ENCODE results near the gene ARFGEF3. TPM values are rescaled to one million over a fixed set of nuclear protein-coding genes. Genes with fewer than 3 reads are reported as not detected.
"Not testable (repeated sequence)": the region's sequence is repeated elsewhere in the genome, so short reads cannot be mapped to it uniquely, and the experiment has no call there.

The ARFGEF3 gene
- total and polyA plus RNA-seq, 10 of the 15 experiments (the other 5 are each of a cell fraction or from before 2014, with no cell fraction given): under 0.01 to 0.08 (median 0.02) TPM; not detected in 1

DNA sequence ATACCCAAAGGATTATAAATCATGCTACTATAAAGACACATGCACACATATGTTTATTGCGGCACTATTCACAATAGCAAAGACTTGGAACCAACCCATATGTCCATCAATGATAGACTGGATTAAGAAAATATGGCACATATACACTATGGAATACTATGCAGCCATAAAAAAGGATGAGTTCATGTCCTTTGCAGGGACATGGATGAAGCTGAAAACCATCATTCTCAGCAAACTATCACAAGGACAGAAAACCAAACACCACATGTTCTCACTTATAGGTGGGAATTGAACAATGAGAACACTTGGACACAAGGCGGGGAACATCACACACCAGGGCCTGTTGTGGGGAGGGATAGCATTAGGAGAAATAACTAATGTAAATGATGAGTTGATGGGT, 50.8 kb downstream of the ARFGEF3 start:
- H3K4me1 ChIP-seq (ENCODE audit: control insufficient read depth, insufficient read depth, low read length); H3K27ac ChIP-seq (ENCODE audit: control insufficient read depth, insufficient read depth); H4K20me1 ChIP-seq (ENCODE audit: control insufficient read depth, insufficient read depth); DNase-seq (ENCODE audit: low read depth, low spot score); in situ Hi-C loops (cut with MboI); H3K4me3 ChIP-seq; POLR2A ChIA-PET; H3K9me3 ChIP-seq (replicated peaks; ENCODE audit: control insufficient read depth, insufficient read depth, low read length); H3K9ac ChIP-seq (ENCODE audit: control insufficient read depth, insufficient read depth, low read length); H3K27me3 ChIP-seq (replicated peaks in 1 of 2; ENCODE audit: control insufficient read depth in 2 of 2, insufficient read depth in 2 of 2, low read length in 1 of 2); RAD21 ChIA-PET (ENCODE audit: unreplicated experiment); ATAC-seq; intact Hi-C loops (cut with micrococcal nuclease; ENCODE audit: unreplicated experiment); H3K36me3 ChIP-seq (ENCODE audit: control insufficient read depth in 2 of 2, insufficient read depth in 2 of 2, low read length in 1 of 2); H2AFZ ChIP-seq (ENCODE audit: control insufficient read depth, low read depth, low read length); FAIRE-seq; H3K79me2 ChIP-seq (ENCODE audit: control insufficient read depth, insufficient read depth, low read length); H3K4me2 ChIP-seq (ENCODE audit: control insufficient read depth, insufficient read depth); BruUV-seq (replicated peaks): not testable (repeated sequence)
- 72% methylated on average over 2 of the region's 2 CpGs for WGBS (ENCODE audit: insufficient coverage, insufficient replicate concordance, low lambda C conversion rate, missing lambda C conversion rate)
- ChIA-PET SMC1A (ENCODE audit: uncharacterized antibody, unreplicated experiment) (interaction anchor here (1.2 to 1.4 kb wide), 2 partner anchors 11 to 20 kb away, joined by 3 to 5 read pairs; no protein-coding TSS in a partner anchor), CTCF (interaction anchor here (0.7 to 1.2 kb wide), 2 partner anchors 14 to 97 kb away, joined by 3 read pairs; no protein-coding TSS in a partner anchor)

DNA sequence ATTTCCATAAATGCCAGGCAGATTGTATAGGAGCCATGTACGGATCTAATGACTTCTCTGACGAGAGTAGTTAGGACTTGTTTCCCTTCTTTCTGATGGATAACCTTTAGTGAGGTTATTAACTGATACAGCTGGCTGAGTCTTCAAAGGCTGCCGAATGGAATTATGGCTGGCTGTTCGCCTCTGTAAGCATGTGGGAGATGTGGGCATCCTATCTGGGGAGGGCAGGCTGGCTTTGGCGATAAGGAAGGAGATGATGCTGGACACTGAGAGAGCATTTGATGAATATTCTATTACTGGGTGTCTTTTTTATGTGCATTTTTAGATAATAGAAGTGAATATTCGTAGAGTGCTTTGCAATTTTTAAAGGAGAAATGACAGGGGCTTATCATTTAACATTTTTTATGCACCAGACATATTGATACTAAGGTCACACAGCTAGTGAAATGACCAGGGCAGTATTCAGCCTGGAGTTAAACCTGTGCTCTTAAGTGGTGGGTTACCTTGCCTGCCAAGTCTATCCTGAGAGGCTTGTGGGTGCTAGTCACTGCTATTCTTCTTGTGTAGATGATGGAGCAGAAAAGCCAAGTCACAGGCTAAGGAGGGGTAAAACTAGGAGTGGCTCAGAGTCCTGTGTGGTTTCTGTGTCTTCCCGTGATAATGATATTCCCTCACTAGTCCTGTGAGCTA, 53.5 kb downstream of the ARFGEF3 start:
- CTCF ChIA-PET: no interaction called here
- ATAC-seq (no peak), DNase-seq (ENCODE audit: low read depth, low spot score) (no peak), FAIRE-seq (no peak)
- RAD21 ChIA-PET (ENCODE audit: unreplicated experiment): interaction anchor here (1.1 kb wide), 1 partner anchor 213 kb away, joined by 3 read pairs; no protein-coding TSS in a partner anchor
- H3K36me3 ChIP-seq (ENCODE audit: control insufficient read depth in 2 of 2, insufficient read depth in 2 of 2, low read length in 1 of 2): no peaks in the 10 kb centered on the region
- POLR2A ChIA-PET: no interaction called here
- no peak overlapping the region for H3K9ac ChIP-seq (ENCODE audit: control insufficient read depth, insufficient read depth, low read length)
- 25% methylated on average over 7 of the region's 7 CpGs for WGBS (ENCODE audit: insufficient coverage, insufficient replicate concordance, low lambda C conversion rate, missing lambda C conversion rate)
- BruUV-seq (replicated peaks): no TSS peak
- intact Hi-C loops (cut with micrococcal nuclease; ENCODE audit: unreplicated experiment): no loop called here
- H3K4me2 ChIP-seq (ENCODE audit: control insufficient read depth, insufficient read depth): no peak overlapping the region
- in situ Hi-C loops (cut with MboI): no loop called here
- SMC1A ChIA-PET (ENCODE audit: uncharacterized antibody, unreplicated experiment): no interaction called here
- H3K4me1 ChIP-seq (ENCODE audit: control insufficient read depth, insufficient read depth, low read length): no peaks in the 10 kb centered on the region
- H3K27me3 ChIP-seq (replicated peaks in 1 of 2; ENCODE audit: control insufficient read depth in 2 of 2, insufficient read depth in 2 of 2, low read length in 1 of 2): no peaks in the 10 kb centered on the region; a peak in 1 of 4 replicates
- H3K4me3 ChIP-seq: no peak overlapping the region
- no peaks in the 10 kb centered on the region for H3K9me3 ChIP-seq (replicated peaks; ENCODE audit: control insufficient read depth, insufficient read depth, low read length)
- H3K79me2 ChIP-seq (ENCODE audit: control insufficient read depth, insufficient read depth, low read length): no peaks in the 10 kb centered on the region
- H3K27ac ChIP-seq (ENCODE audit: control insufficient read depth, insufficient read depth): no peak overlapping the region
- no peaks in the 10 kb centered on the region for H4K20me1 ChIP-seq (ENCODE audit: control insufficient read depth, insufficient read depth)
- H2AFZ ChIP-seq (ENCODE audit: control insufficient read depth, low read depth, low read length): no peak overlapping the region
- TF ChIP-seq, protein P1, sequence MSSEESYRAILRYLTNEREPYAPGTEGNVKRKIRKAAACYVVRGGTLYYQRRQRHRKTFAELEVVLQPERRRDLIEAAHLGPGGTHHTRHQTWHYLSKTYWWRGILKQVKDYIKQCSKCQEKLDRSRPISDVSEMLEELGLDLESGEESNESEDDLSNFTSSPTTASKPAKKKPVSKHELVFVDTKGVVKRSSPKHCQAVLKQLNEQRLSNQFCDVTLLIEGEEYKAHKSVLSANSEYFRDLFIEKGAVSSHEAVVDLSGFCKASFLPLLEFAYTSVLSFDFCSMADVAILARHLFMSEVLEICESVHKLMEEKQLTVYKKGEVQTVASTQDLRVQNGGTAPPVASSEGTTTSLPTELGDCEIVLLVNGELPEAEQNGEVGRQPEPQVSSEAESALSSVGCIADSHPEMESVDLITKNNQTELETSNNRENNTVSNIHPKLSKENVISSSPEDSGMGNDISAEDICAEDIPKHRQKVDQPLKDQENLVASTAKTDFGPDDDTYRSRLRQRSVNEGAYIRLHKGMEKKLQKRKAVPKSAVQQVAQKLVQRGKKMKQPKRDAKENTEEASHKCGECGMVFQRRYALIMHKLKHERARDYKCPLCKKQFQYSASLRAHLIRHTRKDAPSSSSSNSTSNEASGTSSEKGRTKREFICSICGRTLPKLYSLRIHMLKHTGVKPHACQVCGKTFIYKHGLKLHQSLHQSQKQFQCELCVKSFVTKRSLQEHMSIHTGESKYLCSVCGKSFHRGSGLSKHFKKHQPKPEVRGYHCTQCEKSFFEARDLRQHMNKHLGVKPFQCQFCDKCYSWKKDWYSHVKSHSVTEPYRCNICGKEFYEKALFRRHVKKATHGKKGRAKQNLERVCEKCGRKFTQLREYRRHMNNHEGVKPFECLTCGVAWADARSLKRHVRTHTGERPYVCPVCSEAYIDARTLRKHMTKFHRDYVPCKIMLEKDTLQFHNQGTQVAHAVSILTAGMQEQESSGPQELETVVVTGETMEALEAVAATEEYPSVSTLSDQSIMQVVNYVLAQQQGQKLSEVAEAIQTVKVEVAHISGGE (CRISPR knock-in tag; IDR thresholded peaks at IDR 0.05): no peak
- TF ChIP-seq FOXM1 (IDR thresholded peaks at IDR 0.05; ENCODE audit: low read depth, low read length): no peak
- TF ChIP-seq MEF2B (IDR thresholded peaks at IDR 0.05; ENCODE audit: partially characterized antibody, poor library complexity, severe bottlenecking): no peak
- TF ChIP-seq, protein P2, sequence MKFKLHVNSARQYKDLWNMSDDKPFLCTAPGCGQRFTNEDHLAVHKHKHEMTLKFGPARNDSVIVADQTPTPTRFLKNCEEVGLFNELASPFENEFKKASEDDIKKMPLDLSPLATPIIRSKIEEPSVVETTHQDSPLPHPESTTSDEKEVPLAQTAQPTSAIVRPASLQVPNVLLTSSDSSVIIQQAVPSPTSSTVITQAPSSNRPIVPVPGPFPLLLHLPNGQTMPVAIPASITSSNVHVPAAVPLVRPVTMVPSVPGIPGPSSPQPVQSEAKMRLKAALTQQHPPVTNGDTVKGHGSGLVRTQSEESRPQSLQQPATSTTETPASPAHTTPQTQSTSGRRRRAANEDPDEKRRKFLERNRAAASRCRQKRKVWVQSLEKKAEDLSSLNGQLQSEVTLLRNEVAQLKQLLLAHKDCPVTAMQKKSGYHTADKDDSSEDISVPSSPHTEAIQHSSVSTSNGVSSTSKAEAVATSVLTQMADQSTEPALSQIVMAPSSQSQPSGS (IDR thresholded peaks at IDR 0.05; ENCODE audit: low read length): no peak
- TF ChIP-seq, protein P3, sequence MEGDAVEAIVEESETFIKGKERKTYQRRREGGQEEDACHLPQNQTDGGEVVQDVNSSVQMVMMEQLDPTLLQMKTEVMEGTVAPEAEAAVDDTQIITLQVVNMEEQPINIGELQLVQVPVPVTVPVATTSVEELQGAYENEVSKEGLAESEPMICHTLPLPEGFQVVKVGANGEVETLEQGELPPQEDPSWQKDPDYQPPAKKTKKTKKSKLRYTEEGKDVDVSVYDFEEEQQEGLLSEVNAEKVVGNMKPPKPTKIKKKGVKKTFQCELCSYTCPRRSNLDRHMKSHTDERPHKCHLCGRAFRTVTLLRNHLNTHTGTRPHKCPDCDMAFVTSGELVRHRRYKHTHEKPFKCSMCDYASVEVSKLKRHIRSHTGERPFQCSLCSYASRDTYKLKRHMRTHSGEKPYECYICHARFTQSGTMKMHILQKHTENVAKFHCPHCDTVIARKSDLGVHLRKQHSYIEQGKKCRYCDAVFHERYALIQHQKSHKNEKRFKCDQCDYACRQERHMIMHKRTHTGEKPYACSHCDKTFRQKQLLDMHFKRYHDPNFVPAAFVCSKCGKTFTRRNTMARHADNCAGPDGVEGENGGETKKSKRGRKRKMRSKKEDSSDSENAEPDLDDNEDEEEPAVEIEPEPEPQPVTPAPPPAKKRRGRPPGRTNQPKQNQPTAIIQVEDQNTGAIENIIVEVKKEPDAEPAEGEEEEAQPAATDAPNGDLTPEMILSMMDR (IDR thresholded peaks at IDR 0.05 in 2 of 3, conservative IDR thresholded peaks at IDR 0.05 in 1 of 3; ENCODE audit: control insufficient read depth in 2 of 3, extremely low read depth in 1 of 3, insufficient read depth in 1 of 3, low read depth in 3 of 3, low read length in 3 of 3): no peak
- no peak for TF ChIP-seq RBBP5 (conservative IDR thresholded peaks at IDR 0.05)
- no peak for TF ChIP-seq BACH1 (IDR thresholded peaks at IDR 0.05; ENCODE audit: borderline replicate concordance)
- TF ChIP-seq RB1 (IDR thresholded peaks at IDR 0.05; ENCODE audit: borderline replicate concordance): no peak
- TF ChIP-seq ZBED1 (IDR thresholded peaks at IDR 0.05; ENCODE audit: borderline replicate concordance): no peak
- TF ChIP-seq GABPA (IDR thresholded peaks at IDR 0.05; ENCODE audit: low read depth): no peak

Measured in GM12878 (cell line).